Measurements from ENCODE around the gene NFIC.
"Not testable (repeated sequence)": the region's sequence is repeated elsewhere in the genome, so short reads cannot be mapped to it uniquely, and the experiment has no call there.

DNA sequence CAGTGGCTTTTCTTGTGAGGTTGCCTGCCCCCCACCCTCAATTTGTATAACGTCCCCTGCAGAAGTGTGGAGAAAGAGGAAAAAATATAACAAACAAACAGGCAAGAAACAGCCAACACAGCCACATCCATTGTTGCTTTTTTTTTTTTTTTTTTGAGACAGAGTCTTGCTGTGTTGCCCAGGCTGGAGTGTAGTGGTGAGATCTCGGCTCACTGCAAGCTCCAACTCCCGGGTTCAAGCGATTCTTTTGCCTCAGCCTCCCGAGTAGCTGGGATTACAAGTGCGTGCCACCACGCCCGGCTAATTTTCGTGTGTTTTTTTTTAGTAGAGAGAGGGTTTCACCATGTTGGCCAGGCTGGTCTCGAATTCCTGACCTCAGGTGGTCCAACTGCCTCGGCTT, 17.9 kb upstream of the NFIC start:
- TF ChIP-seq POLR2A (IDR thresholded peaks at IDR 0.05; ENCODE audit: low read depth, low read length); CTCF (conservative IDR thresholded peaks at IDR 0.05; ENCODE audit: low read depth, low read length); RAD21 (IDR thresholded peaks at IDR 0.05; ENCODE audit: low read length): not testable (repeated sequence)
